ENCODE measurements around the gene FGD5. TPM values are rescaled to one million over a fixed set of nuclear protein-coding genes. Genes with fewer than 3 reads are reported as not detected.
A peak's percentile ranks its signal among the peaks of the same experiment; 100 is the strongest.

Gene FGD5
- total RNA-seq, 1 experiment from 2014 or later: not detected

GRCh38 chr3:14925729-14926591 is 107.2 kb downstream of the FGD5 start:
- peak; percentile 81 for DNase-seq (ENCODE audit: low spot score)

GRCh38 chr3:14926592-14926991 is 107.8 kb downstream of the FGD5 start:
- no peak for TF ChIP-seq EZH2 (IDR thresholded peaks at IDR 0.05; ENCODE audit: borderline replicate concordance, low read depth, low read length, poor library complexity, severe bottlenecking)
- TF ChIP-seq, protein P1, sequence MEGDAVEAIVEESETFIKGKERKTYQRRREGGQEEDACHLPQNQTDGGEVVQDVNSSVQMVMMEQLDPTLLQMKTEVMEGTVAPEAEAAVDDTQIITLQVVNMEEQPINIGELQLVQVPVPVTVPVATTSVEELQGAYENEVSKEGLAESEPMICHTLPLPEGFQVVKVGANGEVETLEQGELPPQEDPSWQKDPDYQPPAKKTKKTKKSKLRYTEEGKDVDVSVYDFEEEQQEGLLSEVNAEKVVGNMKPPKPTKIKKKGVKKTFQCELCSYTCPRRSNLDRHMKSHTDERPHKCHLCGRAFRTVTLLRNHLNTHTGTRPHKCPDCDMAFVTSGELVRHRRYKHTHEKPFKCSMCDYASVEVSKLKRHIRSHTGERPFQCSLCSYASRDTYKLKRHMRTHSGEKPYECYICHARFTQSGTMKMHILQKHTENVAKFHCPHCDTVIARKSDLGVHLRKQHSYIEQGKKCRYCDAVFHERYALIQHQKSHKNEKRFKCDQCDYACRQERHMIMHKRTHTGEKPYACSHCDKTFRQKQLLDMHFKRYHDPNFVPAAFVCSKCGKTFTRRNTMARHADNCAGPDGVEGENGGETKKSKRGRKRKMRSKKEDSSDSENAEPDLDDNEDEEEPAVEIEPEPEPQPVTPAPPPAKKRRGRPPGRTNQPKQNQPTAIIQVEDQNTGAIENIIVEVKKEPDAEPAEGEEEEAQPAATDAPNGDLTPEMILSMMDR (conservative IDR thresholded peaks at IDR 0.05; ENCODE audit: low read depth, low read length): no peak
- H3K27ac ChIP-seq (ENCODE audit: low read depth, low read length, poor library complexity, severe bottlenecking): no peak overlapping the region
- H3K4me3 ChIP-seq (ENCODE audit: low read depth, low read length, poor library complexity, severe bottlenecking): no peak overlapping the region
- H3K36me3 ChIP-seq (ENCODE audit: insufficient read depth, low read length, poor library complexity, severe bottlenecking): no peaks in the 10 kb centered on the region
- BruUV-seq (replicated peaks): no TSS peak
- ChIA-PET POLR2A (ENCODE audit: low non-redundant PET) (no interaction called here), CTCF (interaction anchor here (1.6 kb wide), 1 partner anchor 125 kb away, joined by 4 read pairs; no protein-coding TSS in a partner anchor)
- DNase-seq (ENCODE audit: low spot score): no peak
- no peaks in the 10 kb centered on the region for H3K4me1 ChIP-seq (ENCODE audit: insufficient read depth, low read length, poor library complexity, severe bottlenecking)
- H3K27me3 ChIP-seq (replicated peaks; ENCODE audit: insufficient read depth, low read depth, low read length, poor library complexity): no peaks in the 10 kb centered on the region
- no peaks in the 10 kb centered on the region for H3K9me3 ChIP-seq (ENCODE audit: low read depth, low read length, poor library complexity, severe bottlenecking)
- intact Hi-C loops (cut with micrococcal nuclease; ENCODE audit: unreplicated experiment): loop anchor here (5.0 kb wide), 1 partner anchor 116 kb away; no protein-coding TSS in a partner anchor

More at GRCh38 chr3:14925729-14926591, 107.2 kb downstream of the FGD5 start:
- no peak overlapping the region for H3K4me3 ChIP-seq (ENCODE audit: low read depth, low read length, poor library complexity, severe bottlenecking)
- no TSS peak for BruUV-seq (replicated peaks)
- TF ChIP-seq EZH2 (IDR thresholded peaks at IDR 0.05; ENCODE audit: borderline replicate concordance, low read depth, low read length, poor library complexity, severe bottlenecking): no peak
- TF ChIP-seq, protein P1 (conservative IDR thresholded peaks at IDR 0.05; ENCODE audit: low read depth, low read length): peak; percentile 83
- H3K9me3 ChIP-seq (ENCODE audit: low read depth, low read length, poor library complexity, severe bottlenecking): no peaks in the 10 kb centered on the region
- no peaks in the 10 kb centered on the region for H3K36me3 ChIP-seq (ENCODE audit: insufficient read depth, low read length, poor library complexity, severe bottlenecking)
- no peaks in the 10 kb centered on the region for H3K4me1 ChIP-seq (ENCODE audit: insufficient read depth, low read length, poor library complexity, severe bottlenecking)
- no peaks in the 10 kb centered on the region for H3K27me3 ChIP-seq (replicated peaks; ENCODE audit: insufficient read depth, low read depth, low read length, poor library complexity)
- H3K27ac ChIP-seq (ENCODE audit: low read depth, low read length, poor library complexity, severe bottlenecking): no peak overlapping the region
- ChIA-PET CTCF (interaction anchor here (1.6 kb wide), 1 partner anchor 125 kb away, joined by 4 read pairs; no protein-coding TSS in a partner anchor), POLR2A (ENCODE audit: low non-redundant PET) (no interaction called here)
- intact Hi-C loops (cut with micrococcal nuclease; ENCODE audit: unreplicated experiment): loop anchor here (2.0 to 5.0 kb wide), 2 partner anchors 116 to 277 kb away; no protein-coding TSS in a partner anchor

- intact Hi-C loops (cut with micrococcal nuclease; ENCODE audit: unreplicated experiment): loop anchor here (5.0 kb wide), 1 partner anchor 115 kb away; no protein-coding TSS in a partner anchor
- DNase-seq (ENCODE audit: low spot score): no peak
- H3K9me3 ChIP-seq (ENCODE audit: low read depth, low read length, poor library complexity, severe bottlenecking): no peaks in the 10 kb centered on the region
- CTCF ChIA-PET: interaction anchor here (1.1 kb wide), 1 partner anchor 16 kb away, joined by 6 read pairs; no protein-coding TSS in a partner anchor
- no peaks in the 10 kb centered on the region for H3K36me3 ChIP-seq (ENCODE audit: insufficient read depth, low read length, poor library complexity, severe bottlenecking)
- no peak overlapping the region for H3K4me3 ChIP-seq (ENCODE audit: low read depth, low read length, poor library complexity, severe bottlenecking)
- H3K27me3 ChIP-seq (replicated peaks; ENCODE audit: insufficient read depth, low read depth, low read length, poor library complexity): no peaks in the 10 kb centered on the region
- no TSS peak for BruUV-seq (replicated peaks)
- no peak overlapping the region for H3K27ac ChIP-seq (ENCODE audit: low read depth, low read length, poor library complexity, severe bottlenecking)
- POLR2A ChIA-PET (ENCODE audit: low non-redundant PET): no interaction called here
- H3K4me1 ChIP-seq (ENCODE audit: insufficient read depth, low read length, poor library complexity, severe bottlenecking): no peaks in the 10 kb centered on the region
- TF ChIP-seq EZH2 (IDR thresholded peaks at IDR 0.05; ENCODE audit: borderline replicate concordance, low read depth, low read length, poor library complexity, severe bottlenecking): no peak
- TF ChIP-seq, protein P1 (conservative IDR thresholded peaks at IDR 0.05; ENCODE audit: low read depth, low read length): no peak
These were observed 108.5 kb downstream of the FGD5 start for GRCh38 chr3:14927308-14927707.

Measured in A673 (cell line).